ENCODE results near the gene RPL10A. TPM values are rescaled to one million over a fixed set of nuclear protein-coding genes. Genes with fewer than 3 reads are reported as not detected.

Gene RPL10A
- total and polyA plus RNA-seq, 2 of the 8 experiments (the other 6 are each of a cell fraction or from before 2014, with no cell fraction given) = 1,893 to 2,948 TPM

DNA sequence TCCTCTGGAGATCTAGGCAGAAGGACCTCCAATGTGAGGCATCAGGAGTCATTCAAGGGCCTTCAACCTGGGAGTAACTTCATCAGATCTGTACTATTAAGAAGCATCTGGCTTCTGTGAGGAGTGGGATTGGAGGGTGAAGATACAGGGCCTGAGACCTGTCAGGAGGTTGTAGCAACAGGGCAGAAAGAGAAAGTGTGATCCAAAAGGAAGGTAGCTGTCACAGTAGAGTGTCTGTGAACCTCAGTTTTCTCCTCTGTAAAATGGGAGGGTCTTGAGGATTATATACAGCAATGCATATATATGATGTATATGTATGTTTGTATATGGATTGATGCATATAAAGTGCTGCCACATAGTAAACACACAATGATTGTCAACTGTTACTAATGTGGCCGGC is 2.6 kb upstream of the RPL10A start (continued):
- TF ChIP-seq CHD7 (IDR thresholded peaks at IDR 0.05; ENCODE audit: insufficient replicate concordance, low read length) = no peak
- no peak for TF ChIP-seq RXRA (IDR thresholded peaks at IDR 0.05; ENCODE audit: insufficient read depth, low read depth, low read length)
- no peak for TF ChIP-seq BCL11A (IDR thresholded peaks at IDR 0.05; ENCODE audit: low read depth in 2 of 2, low read length in 2 of 2)

Data from H1 (cell line).